IMR-90 (cell line): Measurements from ENCODE around the gene KIR2DL4. TPM values are rescaled to one million over a fixed set of nuclear protein-coding genes. Genes with fewer than 3 reads are reported as not detected.
"Not testable (repeated sequence)": the region's sequence is repeated elsewhere in the genome, so short reads cannot be mapped to it uniquely, and the experiment has no call there.

Experiments used
- ATAC-seq: fragments of 200-7000 bp; cut with Tn5 transposase; 2 replicates; pipeline ENCODE4 v1.9.1; 2020; ENCODE audit warnings: low read depth, mild to moderate bottlenecking, moderate library complexity
- BruUV-seq: library from RNA; stranded (reverse); fragments of 400-500 nt; replicated peaks from 2 replicates; lab custom pipeline; 2021; lab: Mats Ljungman, UMichigan
- CTCF ChIA-PET: fragments of 300-600 bp; formaldehyde crosslinking; extraction: SDS; loops from one replicate; lab custom pipeline; 2021; ENCODE audit warnings: antibody characterized with exemption; lab: Yijun Ruan, JAX
- POLR2A ChIA-PET: fragments of 300-600 bp; sonication (Branson Sonifier 250); formaldehyde crosslinking; loops from one replicate; lab custom pipeline; 2022; ENCODE audit warnings: antibody characterized with exemption; ENCODE audit not compliant: unreplicated experiment; lab: Charles Lee
- DNase-seq: peaks from one replicate; pipeline ENCODE4 v3.0.0; 2013
- H2AFZ ChIP-seq: replicated peaks from 2 replicates; pipeline ENCODE3; 2013; ENCODE audit warnings: low read length, mild to moderate bottlenecking; ENCODE audit not compliant: poor library complexity
- H2AK5ac ChIP-seq: 2 replicates; pipeline ENCODE4 v1.6.1; 2013; ENCODE audit warnings: low read depth, low read length, inconsistent platforms
- H2AK9ac ChIP-seq: replicated peaks from 2 replicates; pipeline ENCODE3; 2013; ENCODE audit warnings: mild to moderate bottlenecking, low read depth, low read length, moderate library complexity; ENCODE audit not compliant: poor library complexity
- H2BK120ac ChIP-seq: 2 replicates; pipeline ENCODE4 v1.6.1; 2013; ENCODE audit warnings: low read depth, low read length, inconsistent platforms
- H2BK15ac ChIP-seq: 3 replicates; pipeline ENCODE4 v1.6.1; 2013; ENCODE audit warnings: low read depth, low read length, inconsistent platforms
- H2BK20ac ChIP-seq: 2 replicates; pipeline ENCODE4 v1.6.1; 2013; ENCODE audit warnings: low read depth, mild to moderate bottlenecking, inconsistent platforms, low read length, moderate library complexity
- H2BK5ac ChIP-seq: 2 replicates; pipeline ENCODE4 v1.6.1; 2013; ENCODE audit warnings: mild to moderate bottlenecking, low read depth, low read length, inconsistent platforms; ENCODE audit not compliant: poor library complexity, severe bottlenecking
- H3K14ac ChIP-seq: replicated peaks from 2 replicates; pipeline ENCODE4 v1.6.1; 2013; ENCODE audit warnings: low read depth, low read length, inconsistent platforms
- H3K18ac ChIP-seq: 2 replicates; pipeline ENCODE4 v1.6.1; 2013; ENCODE audit warnings: low read depth, low read length, control low read depth
- H3K23ac ChIP-seq: 2 replicates; pipeline ENCODE4 v1.6.1; 2013; ENCODE audit warnings: low read depth, low read length, inconsistent platforms
- H3K27ac ChIP-seq: 2 replicates; pipeline ENCODE4 v1.5.1; 2013; ENCODE audit warnings: mild to moderate bottlenecking, control low read depth, low read length; ENCODE audit not compliant: insufficient read depth
- H3K27me3 ChIP-seq: 2 replicates; pipeline ENCODE4 v1.6.1; 2013; ENCODE audit warnings: low read length; ENCODE audit not compliant: control insufficient read depth, insufficient read depth
- H3K36me3 ChIP-seq: 2 replicates; pipeline ENCODE4 v1.6.1; 2013; ENCODE audit warnings: low read length, mixed read lengths; ENCODE audit not compliant: control insufficient read depth, insufficient read depth
- H3K4ac ChIP-seq: 2 replicates; pipeline ENCODE4 v1.6.1; 2013; ENCODE audit warnings: low read depth, low read length, inconsistent platforms
- H3K4me1 ChIP-seq: 2 replicates; pipeline ENCODE4 v1.6.1; 2013; ENCODE audit warnings: low read length, mixed read lengths; ENCODE audit not compliant: control insufficient read depth, insufficient read depth
- H3K4me2 ChIP-seq: 2 replicates; pipeline ENCODE4 v1.6.1; 2013; ENCODE audit warnings: low read depth, mild to moderate bottlenecking, control low read depth, low read length, moderate library complexity
- H3K4me3 ChIP-seq: 2 replicates; pipeline ENCODE4 v1.5.1; 2013; ENCODE audit warnings: low read depth, mild to moderate bottlenecking, control low read depth, low read length, moderate library complexity; ENCODE audit not compliant: insufficient read depth
- H3K56ac ChIP-seq: 2 replicates; pipeline ENCODE4 v1.6.1; 2013; ENCODE audit warnings: low read length, inconsistent platforms; ENCODE audit not compliant: insufficient read depth; ENCODE audit errors: extremely low read depth
- H3K79me1 ChIP-seq, 2 experiments: 2 replicates each; pipeline ENCODE4 v1.6.1; 2013; ENCODE audit warnings: low read length in 2 of 2, inconsistent platforms in 1 of 2, low read depth in 1 of 2
- H3K9ac ChIP-seq: 2 replicates; pipeline ENCODE4 v1.6.1; 2013; ENCODE audit warnings: low read depth, low read length, control low read depth
- H3K9me1 ChIP-seq: 2 replicates; pipeline ENCODE4 v1.6.1; 2013; ENCODE audit warnings: low read length, inconsistent platforms; ENCODE audit not compliant: insufficient read depth
- H3K9me3 ChIP-seq: 2 replicates; pipeline ENCODE4 v1.6.1; 2013; ENCODE audit warnings: low read length; ENCODE audit not compliant: control insufficient read depth, insufficient read depth
- H4K20me1 ChIP-seq: 2 replicates; pipeline ENCODE4 v1.6.1; 2013; ENCODE audit warnings: low read length, inconsistent platforms; ENCODE audit not compliant: insufficient read depth
- H4K5ac ChIP-seq: 2 replicates; pipeline ENCODE4 v1.6.1; 2013; ENCODE audit warnings: mild to moderate bottlenecking, low read depth, low read length, control low read depth
- H4K8ac ChIP-seq, 2 experiments: 2 replicates each; pipeline ENCODE4 v1.6.1; 2013; ENCODE audit warnings: low read depth in 2 of 2, low read length in 2 of 2, control low read depth in 1 of 2, inconsistent platforms in 1 of 2
- H4K91ac ChIP-seq: 2 replicates; pipeline ENCODE4 v1.6.1; 2013; ENCODE audit warnings: low read depth, low read length, inconsistent platforms; ENCODE audit not compliant: insufficient read depth
- WGBS, 2 experiments: methylation state at CpG; one replicate each; pipeline versions ENCODE4 v1.1.5 to v1.1.7; 2013; ENCODE audit warnings: missing lambda C conversion rate in 2 of 2; ENCODE audit not compliant: insufficient read length in 1 of 2; ENCODE audit errors: extremely low coverage in 2 of 2; 5-methylcytosine and 5-hydroxymethylcytosine counted together
- dilution Hi-C: fragments of 300-500 bp; cut with HindIII; formaldehyde crosslinking; loops from one replicate; pipeline ENCODE4 v1.14.3; 2018; ENCODE audit warnings: low sequenced_read_pairs; ENCODE audit not compliant: unreplicated experiment
- in situ Hi-C: fragments of 300-500 bp; cut with MboI; formaldehyde crosslinking; loops from 3 replicates; pipeline ENCODE4 v1.14.3; 2019; ENCODE audit warnings: low sequenced_read_pairs, inconsistent platforms, mixed read lengths
- intact Hi-C: fragments of 100-400 bp; cut with micrococcal nuclease; formaldehyde crosslinking; loops from 2 replicates; pipeline ENCODE4 v1.10.0; 2022
- polyA plus RNA-seq, 3 experiments: library from polyadenylated mRNA; depleted of rRNA; stranded (reverse); fragments of >200 nt; gene quantifications; 2 replicates each; pipeline ENCODE4 v1.2.3, GENCODE V29; 2012; ENCODE audit warnings: low replicate concordance in 1 of 3
- total RNA-seq: library from RNA; depleted of rRNA; stranded (reverse); fragments of >200 nt; gene quantifications from 2 replicates; pipeline ENCODE4 v1.2.3, GENCODE V29; 2012

Gene KIR2DL4
- total and polyA plus RNA-seq, 2 of the 4 experiments (the other 2 are of a cell fraction), result not detected

DNA sequence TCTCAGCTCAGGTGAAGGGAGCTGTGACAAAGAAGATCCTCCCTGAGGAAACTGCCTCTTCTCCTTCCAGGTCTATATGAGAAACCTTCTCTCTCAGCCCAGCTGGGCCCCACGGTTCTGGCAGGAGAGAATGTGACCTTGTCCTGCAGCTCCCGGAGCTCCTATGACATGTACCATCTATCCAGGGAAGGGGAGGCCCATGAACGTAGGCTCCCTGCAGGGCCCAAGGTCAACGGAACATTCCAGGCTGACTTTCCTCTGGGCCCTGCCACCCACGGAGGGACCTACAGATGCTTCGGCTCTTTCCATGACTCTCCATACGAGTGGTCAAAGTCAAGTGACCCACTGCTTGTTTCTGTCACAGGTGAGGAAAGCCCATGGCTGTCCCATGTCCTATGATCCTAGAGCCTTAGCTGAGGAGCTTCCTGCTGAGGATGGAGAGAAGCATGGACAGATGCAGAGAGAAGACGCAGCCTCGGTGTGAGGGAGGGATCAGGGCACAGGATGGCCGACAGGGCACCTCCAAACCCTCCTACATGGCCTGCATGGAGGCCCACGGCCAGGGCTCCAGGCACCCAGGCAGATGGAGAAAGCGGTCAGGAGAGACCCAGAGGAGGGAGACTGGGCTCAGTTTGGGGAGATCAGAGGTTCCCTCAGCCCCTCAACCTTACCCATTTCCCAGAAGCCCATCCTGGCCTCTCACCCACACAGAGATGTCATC is 28.2 kb upstream of the KIR2DL4 start:
- H3K27ac ChIP-seq, BruUV-seq, POLR2A ChIA-PET, H2BK120ac ChIP-seq, H2BK20ac ChIP-seq, H4K91ac ChIP-seq, ATAC-seq, H3K14ac ChIP-seq, H4K5ac ChIP-seq, intact Hi-C loops, CTCF ChIA-PET, H3K79me1 ChIP-seq, H2BK5ac ChIP-seq, H3K9me1 ChIP-seq, H3K23ac ChIP-seq, H3K9ac ChIP-seq, H2BK15ac ChIP-seq, H4K8ac ChIP-seq, H3K56ac ChIP-seq, H2AK5ac ChIP-seq, H3K9me3 ChIP-seq, H2AK9ac ChIP-seq, dilution Hi-C loops, DNase-seq, H3K4me2 ChIP-seq, H3K4me1 ChIP-seq, H3K36me3 ChIP-seq, H2AFZ ChIP-seq, H4K20me1 ChIP-seq, H3K27me3 ChIP-seq, H3K18ac ChIP-seq, H3K4me3 ChIP-seq, in situ Hi-C loops, H3K4ac ChIP-seq: not testable (repeated sequence)
- no CpG with 5 or more reads among the region's 12 CpGs for WGBS, 2 experiments

GRCh38 chr19:54775830-54776229 is 27.6 kb upstream of the KIR2DL4 start:
- H2AK5ac ChIP-seq, H3K9me1 ChIP-seq, H3K4ac ChIP-seq, BruUV-seq, CTCF ChIA-PET, H2BK15ac ChIP-seq, H3K27me3 ChIP-seq, H4K8ac ChIP-seq, H3K79me1 ChIP-seq, H4K91ac ChIP-seq, H3K9me3 ChIP-seq, H3K18ac ChIP-seq, H2AK9ac ChIP-seq, H2BK5ac ChIP-seq, H3K36me3 ChIP-seq, H4K5ac ChIP-seq, in situ Hi-C loops, H2BK120ac ChIP-seq, H3K27ac ChIP-seq, H4K20me1 ChIP-seq, H3K4me3 ChIP-seq, DNase-seq, H3K9ac ChIP-seq, intact Hi-C loops, ATAC-seq, H2BK20ac ChIP-seq, H3K23ac ChIP-seq, POLR2A ChIA-PET, H3K4me1 ChIP-seq, H3K56ac ChIP-seq, H3K4me2 ChIP-seq, H3K14ac ChIP-seq, dilution Hi-C loops, H2AFZ ChIP-seq: not testable (repeated sequence)
- WGBS, 2 experiments, result no CpG with 5 or more reads among the region's 8 CpGs
